Left colon (tissue), 2 donors: ENCODE data around the gene GLI3. TPM values are rescaled to one million over a fixed set of nuclear protein-coding genes. Genes with fewer than 3 reads are reported as not detected.

Experiments used
- ATAC-seq: fragments of 200-7000 bp; cut with Tn5 transposase; one replicate; pipeline ENCODE4 v1.9.1; 2020; ENCODE audit warnings: mild to moderate bottlenecking, moderate library complexity
- DNase-seq, 2 donors: peaks; one replicate each; pipeline ENCODE4 v3.0.0-alpha.2; 2020
- intact Hi-C, 2 donors: fragments of 100-400 bp; cut with DNase I in 1 of 2; cut with micrococcal nuclease in 1 of 2; formaldehyde crosslinking; loops; one replicate each; pipeline versions ENCODE4 v1.11.2 to v1.14.0; 2022; cut with DNase I, micrococcal nuclease
- total RNA-seq, 2 donors: library from RNA; stranded (reverse); fragmentation: NEBNext Ultra II Directional; extraction: Animal tissue kit (Norgen Biotek cat#: 25700); gene quantifications; one replicate each; pipeline ENCODE4 v1.2.1, GENCODE V29; 2021
- donor health status: DM: no; HTN: no; CAD: no.
- donor health status: DM: yes; HTN: yes; CAD: no.

The GLI3 gene
- total RNA-seq, 2 donors from 2014 or later, result 2.2 to 8.2 TPM

GRCh38 chr7:42035210-42035609 is 201.8 kb downstream of the GLI3 start:
- ATAC-seq (no peak), DNase-seq (no peak)
- intact Hi-C loops, result no loop called here

DNA sequence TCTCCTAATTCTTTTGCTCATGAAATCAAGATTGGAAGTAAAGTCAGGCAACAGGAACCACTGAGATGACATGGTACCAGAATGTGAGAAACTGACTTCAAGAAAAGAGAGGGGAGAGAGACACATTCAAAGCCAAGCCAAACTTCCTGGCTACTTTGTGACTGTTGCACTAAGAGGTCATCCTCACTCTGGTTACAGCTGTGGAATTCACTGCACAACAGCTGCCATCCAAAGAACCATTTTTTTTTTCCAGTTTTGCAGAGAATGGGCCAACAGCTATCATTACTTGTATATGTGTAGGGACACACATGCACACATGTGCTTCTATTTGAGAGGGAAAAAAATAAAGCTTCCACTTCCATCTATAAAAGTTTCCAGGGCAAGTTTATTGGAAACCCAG is 203.5 kb downstream of the GLI3 start:
- ATAC-seq (no peak), DNase-seq (no peak)
- intact Hi-C loops, result no loop called here

DNA sequence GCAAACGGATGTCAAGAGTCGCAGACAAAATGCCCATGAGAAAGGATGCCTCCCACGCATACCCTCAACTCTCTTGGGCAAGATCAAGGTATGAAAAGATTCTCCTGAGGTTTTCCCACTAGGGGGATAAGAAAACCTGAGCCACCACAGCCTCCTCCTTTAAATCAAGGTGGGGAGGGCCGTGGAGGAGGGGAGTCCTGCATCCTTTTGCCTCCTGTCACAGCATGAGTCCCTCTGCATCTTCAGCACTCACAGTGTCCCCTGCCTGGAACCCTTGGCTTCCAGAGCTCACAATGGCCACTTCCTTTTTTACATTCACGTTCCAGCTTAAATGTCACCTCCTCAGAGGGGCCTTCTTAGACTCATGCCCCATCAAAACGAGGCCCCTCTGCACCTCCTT is 207.6 kb downstream of the GLI3 start:
- DNase-seq (no peak), ATAC-seq (no peak)
- intact Hi-C loops, result no loop called here

GRCh38 chr7:42027521-42027920 is 209.5 kb downstream of the GLI3 start:
- intact Hi-C loops, result no loop called here
- DNase-seq (no peak), ATAC-seq (no peak)

DNA sequence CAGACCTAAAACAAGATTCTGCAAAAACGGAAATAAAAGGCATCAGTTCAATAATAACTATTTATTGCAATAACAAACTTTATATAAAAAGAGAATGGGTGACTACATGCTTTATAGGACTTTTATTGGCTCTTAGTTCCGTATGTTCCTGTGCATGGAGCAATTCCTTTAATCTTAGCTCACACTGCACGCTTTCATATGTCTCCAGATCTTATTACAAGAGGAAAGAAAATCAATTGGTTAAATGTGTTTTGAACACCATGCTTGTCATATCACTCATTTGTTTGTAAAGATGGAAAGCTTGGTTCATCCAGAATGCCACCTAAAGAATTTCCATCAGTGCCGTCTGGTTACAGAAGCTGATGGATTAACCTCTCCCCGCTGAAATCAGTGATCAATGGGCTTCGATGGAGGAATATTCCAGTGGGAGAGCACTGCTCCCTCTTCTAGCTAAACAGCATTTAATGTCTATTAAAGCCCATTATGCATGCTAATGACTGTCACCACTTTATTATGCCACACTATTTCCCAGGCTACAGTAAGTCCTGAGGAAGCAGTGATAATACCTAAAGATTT is 210.3 kb downstream of the GLI3 start:
- DNase-seq, result no peak
- intact Hi-C loops, result no loop called here

GRCh38 chr7:42025635-42026375 is 211.2 kb downstream of the GLI3 start:
- intact Hi-C loops, result no loop called here
- ATAC-seq (no peak), DNase-seq (no peak)

More for the DNA sequence above, 210.3 kb downstream of the GLI3 start:
- no peak for ATAC-seq

GRCh38 chr7:42024537-42024936 is 212.5 kb downstream of the GLI3 start:
- intact Hi-C loops, result no loop called here
- DNase-seq, result no peak
- ATAC-seq, result no peak

GRCh38 chr7:42023262-42023661 is 213.7 kb downstream of the GLI3 start:
- intact Hi-C loops, result no loop called here
- ATAC-seq (no peak), DNase-seq (no peak)

DNA sequence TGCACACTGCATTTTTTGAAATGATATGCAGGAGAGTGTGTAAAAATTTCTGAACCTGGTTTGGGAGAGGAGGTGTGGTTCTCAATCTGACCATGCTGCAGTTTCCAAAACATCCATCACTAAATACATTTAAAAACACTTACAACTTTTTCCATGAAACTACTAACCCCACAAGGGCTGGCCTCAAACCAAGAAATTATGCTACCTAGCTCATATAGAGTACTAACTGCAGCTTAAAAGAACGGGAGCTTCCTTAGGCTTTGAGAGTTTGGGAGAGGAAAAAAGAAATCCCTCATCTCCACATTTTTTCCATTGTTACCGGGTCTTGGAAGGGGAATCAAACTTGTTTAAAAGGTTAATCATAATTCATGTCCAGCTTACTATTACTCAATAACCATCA is 214.2 kb downstream of the GLI3 start:
- intact Hi-C loops, result no loop called here
- ATAC-seq (no peak), DNase-seq (no peak)

DNA sequence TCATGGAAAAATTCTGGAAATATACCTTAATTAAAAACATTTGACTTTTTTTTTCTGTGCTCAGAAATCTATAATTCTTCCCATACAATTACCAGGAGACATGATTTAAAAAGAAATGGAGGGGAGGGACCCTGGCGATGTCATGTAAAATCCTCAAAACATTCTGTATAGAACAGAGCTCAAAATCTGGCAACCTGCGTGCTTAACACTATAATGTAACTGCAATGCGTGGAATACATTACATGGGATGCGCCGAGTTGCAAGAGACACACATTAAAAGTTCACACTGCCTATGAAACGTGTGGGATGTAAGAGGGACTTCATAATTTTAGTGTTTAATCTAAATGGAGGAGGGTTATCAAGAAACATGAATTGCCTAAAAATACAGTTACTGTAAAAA is 215.0 kb downstream of the GLI3 start:
- no peak for DNase-seq
- intact Hi-C loops, result no loop called here
- ATAC-seq, result no peak

DNA sequence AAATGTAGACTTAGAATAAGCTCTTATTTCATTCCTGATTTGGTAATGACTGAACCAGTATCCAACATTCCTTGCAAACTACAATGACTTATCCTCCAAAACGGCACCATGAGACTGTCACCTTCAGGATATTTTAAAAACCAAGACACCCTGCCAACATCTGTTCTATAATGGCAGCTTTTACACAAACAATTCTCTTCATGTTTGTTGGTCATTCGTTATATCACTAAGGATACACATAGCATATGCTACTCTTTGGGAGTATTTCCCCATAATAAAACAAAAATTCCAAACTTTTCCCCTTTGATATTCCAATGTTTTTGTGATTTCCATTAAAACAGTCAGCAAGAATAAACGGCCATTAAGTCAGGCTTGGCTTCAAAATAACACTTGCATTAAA is 215.4 kb downstream of the GLI3 start:
- intact Hi-C loops, result no loop called here
- ATAC-seq, result no peak

DNA sequence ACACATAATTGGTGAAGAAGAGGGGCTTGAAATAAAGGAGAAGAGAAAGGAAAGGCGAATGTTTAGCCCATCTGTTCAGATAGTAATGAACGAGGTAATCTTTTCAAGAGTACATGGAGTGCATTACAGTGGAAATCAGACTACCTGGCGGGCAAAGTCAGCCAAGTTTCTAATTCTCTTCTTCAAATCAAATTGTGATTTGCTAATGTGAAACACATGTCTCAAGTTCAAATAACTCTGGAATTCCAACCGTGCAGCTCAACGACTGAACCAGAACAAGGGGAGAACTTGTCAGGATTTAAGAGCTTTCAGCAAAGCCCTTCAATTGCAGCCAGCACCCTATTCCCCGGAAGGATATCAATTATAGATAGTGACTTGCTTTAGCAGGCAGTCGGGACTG is 216.9 kb downstream of the GLI3 start:
- intact Hi-C loops, result no loop called here
- no peak for ATAC-seq
- DNase-seq, result no peak

More for the DNA sequence above, 215.4 kb downstream of the GLI3 start:
- DNase-seq, result no peak

DNA sequence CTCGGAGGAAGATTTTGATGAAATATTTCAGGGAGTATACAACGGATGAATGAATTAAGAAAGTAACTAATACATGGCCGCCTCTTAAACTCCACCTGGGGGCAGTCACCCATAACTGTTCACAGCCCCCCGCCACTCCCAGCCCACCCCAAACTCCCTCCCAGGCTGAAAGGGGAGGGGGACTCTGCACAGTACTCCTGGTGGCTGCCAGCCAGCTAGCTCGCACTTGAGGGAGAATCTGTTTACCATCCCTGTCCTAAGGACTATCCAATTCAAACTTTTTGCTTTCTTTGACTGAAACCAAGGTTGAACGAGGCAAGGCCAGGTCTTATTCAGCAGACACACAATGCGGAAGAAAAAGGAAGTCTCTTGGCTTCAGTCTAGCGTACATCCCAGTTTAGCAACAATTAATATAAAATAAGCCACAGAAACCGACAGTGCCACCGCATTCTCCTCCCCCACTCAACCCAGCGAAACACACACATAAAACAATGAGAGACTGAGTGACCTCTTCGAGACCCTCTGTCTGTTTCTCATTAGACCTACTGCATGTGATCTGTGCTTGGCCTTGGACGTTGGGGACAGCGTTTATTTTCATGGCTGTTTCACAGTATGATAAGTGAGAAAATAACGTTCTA is 219.5 kb downstream of the GLI3 start:
- DNase-seq (no peak), ATAC-seq (no peak)
- intact Hi-C loops, result no loop called here

DNA sequence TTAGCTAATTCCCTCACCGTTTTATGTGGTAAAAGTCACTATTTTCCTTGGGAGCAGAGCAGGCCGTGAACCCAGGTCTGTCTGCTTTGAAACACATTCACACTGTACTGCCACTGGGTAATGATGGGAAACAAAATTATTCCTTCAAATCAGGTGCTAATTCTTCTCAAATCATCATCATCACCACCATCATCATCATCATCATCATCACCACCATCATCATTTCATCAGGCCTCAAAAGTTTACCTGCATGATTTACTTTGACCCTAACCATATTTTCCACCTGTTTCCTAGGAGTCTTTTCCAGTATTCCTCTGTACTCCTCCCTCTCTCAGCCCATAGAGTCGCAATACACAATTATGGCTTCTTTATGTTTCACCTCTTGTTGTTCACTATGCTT is 220.5 kb downstream of the GLI3 start:
- DNase-seq (no peak), ATAC-seq (no peak)
- intact Hi-C loops, result no loop called here

DNA sequence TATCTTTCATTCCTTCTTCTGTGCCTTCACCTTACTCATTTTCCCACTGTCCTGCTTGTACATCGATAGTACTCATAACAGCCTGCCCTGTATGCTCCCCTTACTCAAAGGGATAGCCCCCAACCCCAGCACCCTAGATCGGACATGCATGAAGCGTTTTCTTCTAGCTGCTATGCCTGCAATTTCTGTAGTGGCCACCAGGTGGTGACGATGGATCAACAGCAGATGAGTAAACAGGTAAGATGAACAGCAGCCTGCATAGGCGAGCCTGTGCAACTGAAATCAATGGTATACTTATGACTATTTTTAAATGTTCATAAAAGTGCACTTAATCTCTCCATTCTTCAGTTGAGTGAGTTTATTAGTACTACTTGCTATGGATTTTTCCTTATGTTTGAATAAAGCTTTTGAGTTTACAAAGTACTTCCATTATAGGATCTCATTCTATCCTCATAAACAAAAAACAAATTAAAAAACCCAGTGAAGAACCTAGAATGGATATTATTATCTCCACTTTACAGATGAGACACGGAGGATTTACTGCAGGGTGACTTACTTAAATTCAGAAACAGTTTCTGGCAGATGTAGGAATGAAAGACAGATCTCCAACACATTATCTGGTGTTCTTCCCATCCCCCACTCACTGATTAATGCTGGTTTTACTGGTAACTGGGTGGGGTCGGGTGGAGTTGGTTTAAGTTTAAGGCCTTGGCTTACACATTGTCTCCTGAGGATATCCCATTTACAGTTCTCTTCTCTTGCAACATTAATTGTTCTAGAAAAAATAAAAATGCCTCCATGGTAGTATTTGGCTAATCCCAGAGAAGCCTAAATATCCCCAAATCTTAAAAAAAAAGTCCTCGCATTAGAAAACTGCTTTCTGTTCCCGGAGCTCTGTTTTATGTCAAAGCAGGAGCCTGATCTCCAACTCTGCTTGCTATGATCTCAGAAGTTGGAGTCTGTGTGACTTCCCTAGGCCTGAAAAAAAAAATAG is 222.1 kb downstream of the GLI3 start:
- intact Hi-C loops, result no loop called here
- peak; percentile 50 for ATAC-seq

GRCh38 chr7:42012786-42013360 is 224.1 kb downstream of the GLI3 start:
- DNase-seq, result no peak
- intact Hi-C loops, result no loop called here
- ATAC-seq, result no peak

More for the DNA sequence above, 222.1 kb downstream of the GLI3 start:
- DNase-seq, result peak in 1 of 2 donors; percentile 48

DNA sequence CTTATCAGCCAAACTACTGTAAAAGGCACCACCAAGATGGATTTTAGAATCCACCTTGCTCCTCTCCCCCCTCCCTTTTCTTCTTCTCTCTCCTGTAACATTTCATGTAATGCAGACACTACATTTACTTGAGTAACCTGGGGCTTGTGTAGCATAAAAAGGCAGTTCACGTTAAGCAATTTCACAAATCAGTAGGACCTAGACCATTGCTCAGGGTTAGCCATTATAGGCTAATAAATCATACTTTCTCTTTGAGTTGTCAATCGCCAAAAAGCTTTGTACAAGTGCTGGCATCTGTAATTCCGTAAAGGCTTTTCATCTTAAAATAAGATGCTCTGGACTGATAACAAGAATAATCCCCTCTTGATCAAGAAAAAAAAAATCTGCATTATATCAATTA is 224.7 kb downstream of the GLI3 start:
- DNase-seq, result no peak
- intact Hi-C loops, result no loop called here
- no peak for ATAC-seq

GRCh38 chr7:42011846-42012245 is 225.2 kb downstream of the GLI3 start:
- no peak for ATAC-seq
- intact Hi-C loops, result no loop called here
- DNase-seq, result no peak

- ATAC-seq (no peak), DNase-seq (no peak)
- intact Hi-C loops, result no loop called here
Observed at GRCh38 chr7:42010751-42011150, 226.3 kb downstream of the GLI3 start.
